ENCODE measurements around the gene PRPSAP2. TPM values are rescaled to one million over a fixed set of nuclear protein-coding genes. Genes with fewer than 3 reads are reported as not detected.
"Not testable (repeated sequence)": the region's sequence is repeated elsewhere in the genome, so short reads cannot be mapped to it uniquely, and the experiment has no call there.

The PRPSAP2 gene
- total RNA-seq, 2 experiments from 2014 or later, result 57.3 to 57.8 TPM

DNA sequence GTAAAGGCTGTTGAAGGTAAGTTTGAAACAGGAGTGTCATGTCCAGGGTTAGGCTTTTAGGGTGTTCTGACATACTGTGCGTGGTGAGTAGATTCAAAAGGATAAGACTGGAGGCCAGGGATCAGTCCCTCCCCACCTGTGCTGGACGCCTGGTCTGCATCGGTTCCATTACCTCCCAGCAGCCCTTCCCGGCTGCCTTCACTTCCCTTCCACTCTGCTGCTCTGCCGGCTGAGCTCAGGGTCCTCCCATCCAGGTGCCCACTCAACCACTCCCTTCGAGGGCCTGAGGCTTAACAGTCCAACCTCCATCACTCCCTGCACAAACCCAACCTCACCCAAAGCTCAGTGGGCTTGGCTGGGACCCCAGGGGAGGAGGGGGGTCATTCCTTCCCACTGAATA, 89.9 kb downstream of the PRPSAP2 start:
- no peaks in the 10 kb centered on the region for H3K9me3 Mint-ChIP-seq (ENCODE audit: insufficient read depth)
- no peak for ATAC-seq
- H3K4me3 Mint-ChIP-seq, result no peak overlapping the region
- ChIA-PET CTCF (interaction anchor here (2.6 kb wide), 1 partner anchor 13 kb away, joined by 20 read pairs; no protein-coding TSS in a partner anchor), POLR2A (no interaction called here)
- no peaks in the 10 kb centered on the region for H3K36me3 Mint-ChIP-seq (ENCODE audit: low read depth)
- DNase-seq, result no peak
- no peaks in the 10 kb centered on the region for H3K4me1 Mint-ChIP-seq (ENCODE audit: low read depth)
- H3K27me3 Mint-ChIP-seq (ENCODE audit: low read depth), result peaks cover 13% of the 10 kb centered on the region
- H3K27ac Mint-ChIP-seq, result no peak overlapping the region

DNA sequence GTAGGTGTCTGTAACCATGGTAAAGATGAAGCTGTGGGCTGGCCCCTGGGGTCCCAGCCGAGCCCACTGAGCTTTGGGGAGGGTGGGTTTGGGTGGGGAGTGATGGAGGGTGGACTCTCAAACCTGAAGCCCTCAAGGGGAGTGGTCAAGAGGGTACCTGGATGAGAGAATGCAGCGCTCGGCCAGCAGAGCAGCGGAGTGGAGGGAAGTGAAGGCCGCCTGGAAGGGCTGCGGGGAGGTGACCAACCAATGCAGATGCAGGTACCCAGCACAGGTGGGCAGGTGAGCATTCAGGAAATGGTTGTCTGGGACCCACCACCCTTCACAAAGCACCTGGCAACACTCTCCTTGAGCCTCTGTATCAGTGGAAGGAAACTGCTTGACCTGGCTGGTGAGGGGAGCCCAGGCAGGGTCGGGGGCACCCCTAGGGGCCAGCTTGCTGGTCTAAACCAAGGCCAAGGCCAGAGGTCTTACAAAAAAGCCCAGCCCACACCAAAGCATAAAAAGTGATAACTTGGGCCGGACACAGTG, 90.6 kb downstream of the PRPSAP2 start:
- POLR2A ChIA-PET, result interaction anchor here (1.2 kb wide), 1 partner anchor 48 kb away, joined by 4 read pairs; no protein-coding TSS in a partner anchor
- Mint-ChIP-seq H3K27me3 (ENCODE audit: low read depth) (peaks cover 11% of the 10 kb centered on the region), H3K4me1 (ENCODE audit: low read depth) (no peaks in the 10 kb centered on the region), H3K4me3 (no peak overlapping the region), H3K27ac (no peak overlapping the region), H3K9me3 (ENCODE audit: insufficient read depth) (no peaks in the 10 kb centered on the region), H3K36me3 (ENCODE audit: low read depth) (no peaks in the 10 kb centered on the region)
- DNase-seq (no peak), ATAC-seq (no peak)
- CTCF ChIA-PET, result interaction anchor here (2.6 kb wide), 1 partner anchor 12 kb away, joined by 20 read pairs; no protein-coding TSS in a partner anchor

DNA sequence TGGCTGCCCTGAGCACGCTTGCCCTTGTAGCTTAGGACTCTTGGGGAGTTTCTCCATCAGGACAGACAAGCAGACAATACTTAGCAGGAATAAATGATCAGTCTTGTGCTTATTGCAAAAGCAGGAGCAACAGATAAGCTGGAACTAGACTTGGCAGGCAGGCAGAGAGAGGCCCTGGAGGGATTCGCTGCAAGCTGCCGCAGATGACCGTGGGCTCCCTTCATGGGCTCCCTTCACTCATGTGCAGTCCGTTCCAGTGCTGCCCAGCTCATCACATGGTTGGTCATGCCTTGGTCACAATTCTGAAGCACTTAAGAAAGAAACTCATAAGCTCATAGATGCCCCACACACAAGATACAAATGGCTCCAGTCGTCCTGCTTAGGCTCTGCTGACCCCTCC, 91.6 kb downstream of the PRPSAP2 start:
- POLR2A ChIA-PET, result interaction anchor here (0.8 to 1.2 kb wide), 3 partner anchors 8 to 49 kb away, joined by 3 to 4 read pairs (median 4); no protein-coding TSS in a partner anchor
- Mint-ChIP-seq H3K36me3 (ENCODE audit: low read depth) (no peaks in the 10 kb centered on the region), H3K27me3 (ENCODE audit: low read depth) (peaks cover 7% of the 10 kb centered on the region)

DNA sequence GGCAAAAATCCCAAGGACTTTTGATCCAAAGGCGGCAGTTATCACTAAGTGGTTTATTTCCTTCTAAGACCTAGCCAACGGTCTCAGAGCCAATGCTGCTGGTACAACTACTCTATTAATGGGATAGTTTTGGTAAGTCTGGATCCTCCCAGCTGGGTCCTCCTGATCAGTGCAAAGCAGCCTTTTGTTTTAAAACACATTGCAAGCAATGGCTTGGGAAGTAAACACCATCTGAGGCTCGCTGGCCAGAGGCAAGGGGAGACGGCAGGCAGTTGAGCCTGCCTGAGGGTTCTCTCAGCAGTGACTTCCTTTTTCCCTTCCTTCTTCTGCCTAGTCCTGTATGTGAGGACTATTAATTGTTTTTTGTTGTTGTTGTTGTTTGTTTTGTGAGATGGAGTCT, 92.4 kb downstream of the PRPSAP2 start:
- ChIA-PET POLR2A (interaction anchor here (0.7 to 1.0 kb wide), 3 partner anchors 9 to 11 kb away, joined by 3 to 4 read pairs (median 3); no protein-coding TSS in a partner anchor), CTCF (interaction anchor here (2.6 kb wide), 1 partner anchor 10 kb away, joined by 20 read pairs; no protein-coding TSS in a partner anchor)
- Mint-ChIP-seq H3K27me3 (ENCODE audit: low read depth) (peaks cover 2% of the 10 kb centered on the region), H3K4me1 (ENCODE audit: low read depth) (peaks cover 15% of the 10 kb centered on the region), H3K27ac (no peak overlapping the region), H3K36me3 (ENCODE audit: low read depth) (no peaks in the 10 kb centered on the region), H3K4me3 (no peak overlapping the region), H3K9me3 (ENCODE audit: insufficient read depth) (no peaks in the 10 kb centered on the region)
- no peak for ATAC-seq
- no peak for DNase-seq

More for the DNA sequence above, 91.6 kb downstream of the PRPSAP2 start:
- CTCF ChIA-PET, result interaction anchor here (2.6 kb wide), 1 partner anchor 11 kb away, joined by 20 read pairs; no protein-coding TSS in a partner anchor
- ATAC-seq (no peak), DNase-seq (no peak)
- H3K4me1 Mint-ChIP-seq (ENCODE audit: low read depth), result peaks cover 8% of the 10 kb centered on the region
- H3K4me3 Mint-ChIP-seq, result no peak overlapping the region
- H3K27ac Mint-ChIP-seq, result no peak overlapping the region
- H3K9me3 Mint-ChIP-seq (ENCODE audit: insufficient read depth), result no peaks in the 10 kb centered on the region

DNA sequence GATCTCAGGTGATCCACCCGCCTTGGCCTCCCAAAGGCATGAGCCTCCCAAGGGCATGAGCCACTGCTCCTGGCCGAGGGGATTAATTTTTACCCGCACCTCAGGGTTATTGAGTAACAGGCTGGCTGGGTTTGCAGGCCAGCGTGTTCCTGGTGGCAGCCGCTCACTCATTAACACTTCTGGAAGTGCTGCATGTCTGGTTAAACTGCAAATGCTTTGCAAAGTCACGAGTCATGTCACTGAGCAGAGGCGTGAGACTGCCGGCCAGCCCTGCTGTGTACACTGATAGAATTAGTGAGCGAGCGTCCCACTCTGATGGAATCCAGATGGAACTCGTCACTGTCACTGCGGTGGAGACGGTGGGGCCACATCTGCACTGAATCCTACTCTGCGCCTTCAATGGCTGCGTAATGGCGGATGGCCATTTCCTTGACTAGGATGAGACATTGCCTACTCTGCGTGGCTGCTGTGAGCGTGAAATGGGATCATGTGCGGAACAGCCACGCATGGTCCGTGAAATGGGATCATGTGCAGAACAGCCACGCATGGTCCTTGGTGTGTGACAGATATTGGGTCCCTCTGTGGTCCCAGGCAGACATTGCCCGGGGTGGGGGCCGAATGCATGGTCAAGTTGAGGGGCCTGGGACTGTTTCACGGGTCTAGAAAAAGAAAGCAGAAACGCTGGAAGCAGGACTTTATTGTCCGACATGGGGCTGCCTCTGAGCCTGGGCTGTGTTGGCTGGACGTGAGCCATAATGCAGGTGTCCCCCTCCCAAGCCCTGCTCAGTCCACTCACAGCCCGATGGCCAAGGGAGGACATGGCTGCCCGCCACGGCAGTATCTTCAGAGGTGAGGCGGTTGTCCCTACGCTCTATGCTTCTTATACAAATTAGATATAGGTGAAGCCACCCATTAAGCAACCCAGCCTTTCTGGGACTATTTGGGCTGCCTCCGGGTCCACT, 93.3 kb downstream of the PRPSAP2 start:
- ChIA-PET CTCF (interaction anchor here (0.8 to 0.9 kb wide), 2 partner anchors 9 to 10 kb away, joined by 4 read pairs; no protein-coding TSS in a partner anchor), POLR2A (interaction anchor here (0.7 to 1.3 kb wide), 2 partner anchors 10 to 12 kb away, joined by 3 read pairs; no protein-coding TSS in a partner anchor)
- ATAC-seq (no peak), DNase-seq (no peak)
- Mint-ChIP-seq H3K27ac (no peak overlapping the region), H3K27me3 (ENCODE audit: low read depth) (peaks cover 2% of the 10 kb centered on the region), H3K36me3 (ENCODE audit: low read depth) (no peaks in the 10 kb centered on the region), H3K9me3 (ENCODE audit: insufficient read depth) (no peaks in the 10 kb centered on the region), H3K4me3 (no peak overlapping the region), H3K4me1 (ENCODE audit: low read depth) (peaks cover 20% of the 10 kb centered on the region)

DNA sequence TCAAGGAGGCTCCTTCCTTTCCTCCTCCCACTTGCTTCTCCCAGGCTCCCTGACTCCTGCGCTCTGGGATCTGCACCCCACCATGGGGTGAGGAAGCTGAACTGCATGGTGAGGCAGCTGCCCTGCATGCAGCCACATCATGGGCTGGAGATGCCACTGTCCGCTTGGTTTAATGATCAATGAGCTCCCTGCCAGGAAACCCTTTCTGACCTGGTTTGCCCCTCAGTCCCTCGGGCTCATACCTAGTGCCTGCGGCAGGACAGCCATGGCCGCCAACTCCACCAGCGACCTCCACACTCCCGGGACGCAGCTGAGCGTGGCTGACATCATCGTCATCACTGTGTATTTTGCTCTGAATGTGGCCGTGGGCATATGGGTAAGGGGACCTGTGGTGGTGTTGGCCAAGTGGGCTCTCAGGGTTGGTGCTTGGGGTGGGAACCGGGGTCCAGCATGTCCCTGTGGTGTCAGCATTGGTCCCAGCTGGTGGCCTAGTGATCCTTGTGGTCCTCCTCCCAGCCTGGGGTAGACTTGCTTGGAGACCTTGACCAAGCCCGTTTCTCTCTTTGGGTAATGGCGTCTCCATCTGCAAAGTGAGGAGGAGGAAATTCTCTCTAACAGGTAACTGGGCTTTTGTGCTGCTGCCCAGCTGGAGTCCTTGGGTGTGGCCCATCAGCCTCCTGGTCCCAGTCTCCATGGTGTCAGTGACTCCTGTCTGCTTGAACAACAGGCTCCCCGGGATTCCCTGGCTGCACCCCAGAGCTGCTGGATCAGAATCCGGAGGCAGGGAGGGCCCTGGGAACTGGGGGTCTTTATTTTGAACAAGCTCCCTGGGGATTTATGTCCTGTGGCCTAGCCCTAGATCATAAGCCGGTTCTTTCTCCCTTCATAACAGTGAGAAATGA, 94.3 kb downstream of the PRPSAP2 start, which contains the start of gene SLC5A10:
TSS of gene SLC5A10 (plus strand) at position 225 of the 902 bp plus-strand sequence. CDS start at position 266, 41 bp downstream.
- ATAC-seq (no peak), DNase-seq (no peak)
- peaks cover 2% of the 10 kb centered on the region for H3K27me3 Mint-ChIP-seq (ENCODE audit: low read depth)
- ChIA-PET CTCF (interaction anchor here (0.8 to 0.9 kb wide), 2 partner anchors 8 to 9 kb away, joined by 4 read pairs; no protein-coding TSS in a partner anchor), POLR2A (interaction anchor here (1.3 kb wide), 1 partner anchor 9 kb away, joined by 3 read pairs; no protein-coding TSS in a partner anchor)
- peaks cover 25% of the 10 kb centered on the region for H3K4me1 Mint-ChIP-seq (ENCODE audit: low read depth)
- no peak within 1 kb of the TSS for H3K4me3 Mint-ChIP-seq
- H3K36me3 Mint-ChIP-seq (ENCODE audit: low read depth), result no peaks in the 10 kb centered on the region
- no peak within 1 kb of the TSS for H3K27ac Mint-ChIP-seq
- no peaks in the 10 kb centered on the region for H3K9me3 Mint-ChIP-seq (ENCODE audit: insufficient read depth)

DNA sequence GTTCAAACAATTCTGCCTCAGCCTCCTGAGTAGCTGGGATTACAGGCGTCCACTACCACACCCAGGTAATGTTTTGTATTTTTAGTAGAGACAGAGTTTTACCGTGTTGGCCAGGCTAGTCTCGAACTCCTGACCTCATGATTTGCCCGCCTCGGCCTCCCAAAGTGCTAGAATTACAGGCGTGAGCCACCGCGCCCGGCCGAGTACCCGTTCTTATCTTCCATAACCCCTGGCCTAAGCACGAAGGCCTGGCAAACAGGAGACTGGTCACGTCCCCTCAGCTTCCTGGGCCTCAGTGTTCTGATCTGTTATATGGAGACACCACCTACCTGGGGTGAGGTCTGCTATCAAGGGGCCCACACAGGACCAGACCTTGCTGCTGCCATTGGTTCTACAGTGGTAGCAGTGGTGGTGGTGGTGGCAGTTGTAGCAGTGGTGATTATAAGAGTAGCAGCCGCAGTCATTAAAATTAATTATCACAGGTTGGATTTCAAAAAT, 95.3 kb downstream of the PRPSAP2 start:
- no peaks in the 10 kb centered on the region for H3K9me3 Mint-ChIP-seq (ENCODE audit: insufficient read depth)
- H3K27me3 Mint-ChIP-seq (ENCODE audit: low read depth), result peaks cover 2% of the 10 kb centered on the region
- DNase-seq (no peak), ATAC-seq (no peak)
- H3K4me3 Mint-ChIP-seq, result no peak overlapping the region
- ChIA-PET CTCF (no interaction called here), POLR2A (no interaction called here)
- peak overlapping the region; percentile 40 for H3K27ac Mint-ChIP-seq
- peaks cover 25% of the 10 kb centered on the region for H3K4me1 Mint-ChIP-seq (ENCODE audit: low read depth)
- no peaks in the 10 kb centered on the region for H3K36me3 Mint-ChIP-seq (ENCODE audit: low read depth)

DNA sequence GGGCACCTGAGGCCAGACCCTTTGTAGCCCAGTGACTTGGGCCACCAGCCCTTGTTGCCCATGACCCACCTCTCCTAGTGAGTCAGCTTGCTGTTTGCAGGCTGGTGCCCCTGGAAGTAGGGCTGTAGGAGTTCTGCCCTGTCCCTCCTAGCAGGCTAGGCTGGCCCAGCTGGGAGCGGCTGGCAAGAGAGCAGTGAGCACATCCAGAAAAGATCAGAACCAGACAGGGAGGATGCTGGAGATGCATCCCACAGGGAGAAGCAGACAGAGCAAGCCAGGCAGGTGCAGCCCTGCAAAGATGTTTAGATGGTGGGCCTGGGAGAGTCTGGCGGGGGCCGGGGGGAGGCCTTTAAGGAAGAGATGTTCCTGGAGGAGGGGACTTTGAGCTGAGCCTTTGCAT, 96.4 kb downstream of the PRPSAP2 start:
- Mint-ChIP-seq H3K27ac (peak overlapping the region; percentile 43), H3K4me1 (ENCODE audit: low read depth) (peaks cover 25% of the 10 kb centered on the region), H3K27me3 (ENCODE audit: low read depth) (peaks cover 2% of the 10 kb centered on the region), H3K36me3 (ENCODE audit: low read depth) (no peaks in the 10 kb centered on the region), H3K4me3 (no peak overlapping the region), H3K9me3 (ENCODE audit: insufficient read depth) (no peaks in the 10 kb centered on the region)
- DNase-seq (no peak), ATAC-seq (no peak)
- CTCF ChIA-PET, result interaction anchor here (0.7 kb wide), 1 partner anchor 11 kb away, joined by 3 read pairs; no protein-coding TSS in a partner anchor
- POLR2A ChIA-PET, result interaction anchor here (0.6 to 2.0 kb wide), 2 partner anchors 34 to 53 kb away, joined by 4 to 6 read pairs; no protein-coding TSS in a partner anchor

DNA sequence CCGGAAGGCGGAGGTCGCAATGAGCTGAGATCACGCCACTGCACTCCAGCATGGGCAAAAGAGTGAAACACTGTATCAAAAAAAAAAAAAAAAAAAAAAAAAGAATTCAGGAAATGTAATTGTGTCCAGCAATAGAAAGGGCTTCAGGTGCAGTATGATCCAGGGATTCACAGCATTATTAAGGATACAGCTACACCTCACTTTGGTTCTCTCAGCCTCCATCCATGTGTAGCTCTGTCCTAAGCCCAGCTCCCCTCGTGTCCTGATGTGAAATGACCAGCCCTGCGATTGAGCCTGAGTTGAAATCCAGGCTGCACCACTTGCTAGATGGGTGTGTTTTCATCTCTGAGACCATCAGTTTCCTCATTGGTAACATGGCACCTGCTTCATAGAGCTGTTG, 97.1 kb downstream of the PRPSAP2 start:
- ATAC-seq (no peak), DNase-seq (no peak)
- Mint-ChIP-seq H3K9me3 (ENCODE audit: insufficient read depth) (no peaks in the 10 kb centered on the region), H3K4me1 (ENCODE audit: low read depth) (peaks cover 25% of the 10 kb centered on the region), H3K4me3 (peak overlapping the region; percentile 53), H3K27ac (peak overlapping the region; percentile 91), H3K36me3 (ENCODE audit: low read depth) (no peaks in the 10 kb centered on the region), H3K27me3 (ENCODE audit: low read depth) (peaks cover 2% of the 10 kb centered on the region)
- ChIA-PET CTCF (interaction anchor here (0.7 to 1.2 kb wide), 3 partner anchors 12 to 52 kb away, joined by 3 read pairs; no protein-coding TSS in a partner anchor), POLR2A (interaction anchor here (0.6 to 2.0 kb wide), 5 partner anchors 18 to 98 kb away, joined by 3 to 6 read pairs (median 3); no protein-coding TSS in a partner anchor)

DNA sequence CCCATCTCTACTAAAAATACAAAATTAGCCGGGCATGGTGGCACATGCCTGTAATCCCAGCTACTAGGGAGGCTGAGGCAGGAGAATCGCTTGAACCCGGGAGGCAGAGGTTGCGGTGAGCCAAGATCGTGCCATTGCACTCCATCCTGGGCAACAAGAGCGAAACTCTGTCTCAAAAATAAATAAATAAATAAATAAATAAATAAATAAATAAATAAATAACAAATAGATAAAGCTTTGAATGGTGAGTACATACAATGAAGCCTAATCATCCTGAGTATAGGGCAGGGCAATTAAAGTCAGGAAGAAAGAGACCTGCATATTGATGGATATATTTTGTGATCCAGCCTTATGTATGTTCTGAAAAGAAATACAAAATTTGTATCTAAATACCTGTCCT, 98.1 kb downstream of the PRPSAP2 start:
- H3K36me3 Mint-ChIP-seq (ENCODE audit: low read depth); H3K27me3 Mint-ChIP-seq (ENCODE audit: low read depth); ATAC-seq; DNase-seq; H3K9me3 Mint-ChIP-seq (ENCODE audit: insufficient read depth): not testable (repeated sequence)
- Mint-ChIP-seq H3K4me1 (ENCODE audit: low read depth) (peaks cover 31% of the 10 kb centered on the region), H3K27ac (peak overlapping the region; percentile 91), H3K4me3 (peak overlapping the region; percentile 53)
- CTCF ChIA-PET, result interaction anchor here (0.9 to 1.1 kb wide), 4 partner anchors 12 to 330 kb away, joined by 3 to 4 read pairs (median 3); no protein-coding TSS in a partner anchor
- POLR2A ChIA-PET, result interaction anchor here (0.7 to 2.0 kb wide), 3 partner anchors 55 to 99 kb away, joined by 3 to 6 read pairs (median 3); no protein-coding TSS in a partner anchor

All from activated CD8-positive, alpha-beta T cell treated with anti-CD3 and anti-CD28 coated beads, Interleukin-2, amount 10 ng/mL, durations not matched to agents 7 days and 5 days (primary cell).